IMR-90 (cell line): ENCODE results near the gene RIPK1. TPM values are rescaled to one million over a fixed set of nuclear protein-coding genes. Genes with fewer than 3 reads are reported as not detected.

Experiments
- ATAC-seq: fragments of 200-7000 bp; cut with Tn5 transposase; 2 replicates; pipeline ENCODE4 v1.9.1; 2020; ENCODE audit warnings: low read depth, mild to moderate bottlenecking, moderate library complexity
- BruUV-seq: library from RNA; stranded (reverse); fragments of 400-500 nt; replicated peaks from 2 replicates; lab custom pipeline; 2021; lab: Mats Ljungman, UMichigan
- CTCF ChIA-PET: fragments of 300-600 bp; formaldehyde crosslinking; extraction: SDS; loops from one replicate; lab custom pipeline; 2021; ENCODE audit warnings: antibody characterized with exemption; lab: Yijun Ruan, JAX
- POLR2A ChIA-PET: fragments of 300-600 bp; sonication (Branson Sonifier 250); formaldehyde crosslinking; loops from one replicate; lab custom pipeline; 2022; ENCODE audit warnings: antibody characterized with exemption; ENCODE audit not compliant: unreplicated experiment; lab: Charles Lee
- DNase-seq: peaks from one replicate; pipeline ENCODE4 v3.0.0; 2013
- H2AFZ ChIP-seq: replicated peaks from 2 replicates; pipeline ENCODE3; 2013; ENCODE audit warnings: low read length, mild to moderate bottlenecking; ENCODE audit not compliant: poor library complexity
- H2AK5ac ChIP-seq: 2 replicates; pipeline ENCODE4 v1.6.1; 2013; ENCODE audit warnings: low read depth, low read length, inconsistent platforms
- H2AK9ac ChIP-seq: replicated peaks from 2 replicates; pipeline ENCODE3; 2013; ENCODE audit warnings: mild to moderate bottlenecking, low read depth, low read length, moderate library complexity; ENCODE audit not compliant: poor library complexity
- H2BK120ac ChIP-seq: 2 replicates; pipeline ENCODE4 v1.6.1; 2013; ENCODE audit warnings: low read depth, low read length, inconsistent platforms
- H2BK15ac ChIP-seq: 3 replicates; pipeline ENCODE4 v1.6.1; 2013; ENCODE audit warnings: low read depth, low read length, inconsistent platforms
- H2BK20ac ChIP-seq: 2 replicates; pipeline ENCODE4 v1.6.1; 2013; ENCODE audit warnings: low read depth, mild to moderate bottlenecking, inconsistent platforms, low read length, moderate library complexity
- H2BK5ac ChIP-seq: 2 replicates; pipeline ENCODE4 v1.6.1; 2013; ENCODE audit warnings: mild to moderate bottlenecking, low read depth, low read length, inconsistent platforms; ENCODE audit not compliant: poor library complexity, severe bottlenecking
- H3K14ac ChIP-seq: replicated peaks from 2 replicates; pipeline ENCODE4 v1.6.1; 2013; ENCODE audit warnings: low read depth, low read length, inconsistent platforms
- H3K18ac ChIP-seq: 2 replicates; pipeline ENCODE4 v1.6.1; 2013; ENCODE audit warnings: low read depth, low read length, control low read depth
- H3K23ac ChIP-seq: 2 replicates; pipeline ENCODE4 v1.6.1; 2013; ENCODE audit warnings: low read depth, low read length, inconsistent platforms
- H3K27ac ChIP-seq: 2 replicates; pipeline ENCODE4 v1.5.1; 2013; ENCODE audit warnings: mild to moderate bottlenecking, control low read depth, low read length; ENCODE audit not compliant: insufficient read depth
- H3K27me3 ChIP-seq: 2 replicates; pipeline ENCODE4 v1.6.1; 2013; ENCODE audit warnings: low read length; ENCODE audit not compliant: control insufficient read depth, insufficient read depth
- H3K36me3 ChIP-seq: 2 replicates; pipeline ENCODE4 v1.6.1; 2013; ENCODE audit warnings: low read length, mixed read lengths; ENCODE audit not compliant: control insufficient read depth, insufficient read depth
- H3K4ac ChIP-seq: 2 replicates; pipeline ENCODE4 v1.6.1; 2013; ENCODE audit warnings: low read depth, low read length, inconsistent platforms
- H3K4me1 ChIP-seq: 2 replicates; pipeline ENCODE4 v1.6.1; 2013; ENCODE audit warnings: low read length, mixed read lengths; ENCODE audit not compliant: control insufficient read depth, insufficient read depth
- H3K4me2 ChIP-seq: 2 replicates; pipeline ENCODE4 v1.6.1; 2013; ENCODE audit warnings: low read depth, mild to moderate bottlenecking, control low read depth, low read length, moderate library complexity
- H3K4me3 ChIP-seq: 2 replicates; pipeline ENCODE4 v1.5.1; 2013; ENCODE audit warnings: low read depth, mild to moderate bottlenecking, control low read depth, low read length, moderate library complexity; ENCODE audit not compliant: insufficient read depth
- H3K56ac ChIP-seq: 2 replicates; pipeline ENCODE4 v1.6.1; 2013; ENCODE audit warnings: low read length, inconsistent platforms; ENCODE audit not compliant: insufficient read depth; ENCODE audit errors: extremely low read depth
- H3K79me1 ChIP-seq, 2 experiments: 2 replicates each; pipeline ENCODE4 v1.6.1; 2013; ENCODE audit warnings: low read length in 2 of 2, inconsistent platforms in 1 of 2, low read depth in 1 of 2
- H3K9ac ChIP-seq: 2 replicates; pipeline ENCODE4 v1.6.1; 2013; ENCODE audit warnings: low read depth, low read length, control low read depth
- H3K9me1 ChIP-seq: 2 replicates; pipeline ENCODE4 v1.6.1; 2013; ENCODE audit warnings: low read length, inconsistent platforms; ENCODE audit not compliant: insufficient read depth
- H3K9me3 ChIP-seq: 2 replicates; pipeline ENCODE4 v1.6.1; 2013; ENCODE audit warnings: low read length; ENCODE audit not compliant: control insufficient read depth, insufficient read depth
- H4K20me1 ChIP-seq: 2 replicates; pipeline ENCODE4 v1.6.1; 2013; ENCODE audit warnings: low read length, inconsistent platforms; ENCODE audit not compliant: insufficient read depth
- H4K5ac ChIP-seq: 2 replicates; pipeline ENCODE4 v1.6.1; 2013; ENCODE audit warnings: mild to moderate bottlenecking, low read depth, low read length, control low read depth
- H4K8ac ChIP-seq, 2 experiments: 2 replicates each; pipeline ENCODE4 v1.6.1; 2013; ENCODE audit warnings: low read depth in 2 of 2, low read length in 2 of 2, control low read depth in 1 of 2, inconsistent platforms in 1 of 2
- H4K91ac ChIP-seq: 2 replicates; pipeline ENCODE4 v1.6.1; 2013; ENCODE audit warnings: low read depth, low read length, inconsistent platforms; ENCODE audit not compliant: insufficient read depth
- CHD1 ChIP-seq: IDR thresholded peaks from 2 replicates; pipeline ENCODE4 v1.6.1; 2012; ENCODE audit warnings: low read depth, low read length, improper control_type of control experiment
- ELK1 ChIP-seq: fragments of 150-350 bp; IDR thresholded peaks from 2 replicates; pipeline ENCODE4 v1.6.1; 2016; ENCODE audit warnings: low read depth, mild to moderate bottlenecking, low read length, moderate library complexity, borderline replicate concordance
- FOS ChIP-seq: fragments of 150-350 bp; IDR thresholded peaks from 2 replicates; pipeline ENCODE4 v1.6.1; 2016; ENCODE audit warnings: low read depth, low read length
- NFE2L2 ChIP-seq: fragments of 150-350 bp; IDR thresholded peaks from 2 replicates; pipeline ENCODE4 v1.6.1; 2016; ENCODE audit warnings: low read depth, mild to moderate bottlenecking, low read length
- POLR2A ChIP-seq: IDR thresholded peaks from 2 replicates; pipeline ENCODE4 v1.6.1; 2012; ENCODE audit warnings: mild to moderate bottlenecking, low read depth, low read length
- RCOR1 ChIP-seq: IDR thresholded peaks from 2 replicates; pipeline ENCODE4 v1.6.1; 2012; ENCODE audit warnings: mild to moderate bottlenecking, low read length, improper control_type of control experiment; ENCODE audit not compliant: insufficient replicate concordance
- WGBS, 2 experiments: methylation state at CpG; one replicate each; pipeline versions ENCODE4 v1.1.5 to v1.1.7; 2013; ENCODE audit warnings: missing lambda C conversion rate in 2 of 2; ENCODE audit not compliant: insufficient read length in 1 of 2; ENCODE audit errors: extremely low coverage in 2 of 2; 5-methylcytosine and 5-hydroxymethylcytosine counted together
- dilution Hi-C: fragments of 300-500 bp; cut with HindIII; formaldehyde crosslinking; loops from one replicate; pipeline ENCODE4 v1.14.3; 2018; ENCODE audit warnings: low sequenced_read_pairs; ENCODE audit not compliant: unreplicated experiment
- in situ Hi-C: fragments of 300-500 bp; cut with MboI; formaldehyde crosslinking; loops from 3 replicates; pipeline ENCODE4 v1.14.3; 2019; ENCODE audit warnings: low sequenced_read_pairs, inconsistent platforms, mixed read lengths
- intact Hi-C: fragments of 100-400 bp; cut with micrococcal nuclease; formaldehyde crosslinking; loops from 2 replicates; pipeline ENCODE4 v1.10.0; 2022
- polyA plus RNA-seq, 3 experiments: library from polyadenylated mRNA; depleted of rRNA; stranded (reverse); fragments of >200 nt; gene quantifications; 2 replicates each; pipeline ENCODE4 v1.2.3, GENCODE V29; 2012; ENCODE audit warnings: low replicate concordance in 1 of 3
- total RNA-seq: library from RNA; depleted of rRNA; stranded (reverse); fragments of >200 nt; gene quantifications from 2 replicates; pipeline ENCODE4 v1.2.3, GENCODE V29; 2012

RIPK1 gene
- total and polyA plus RNA-seq, 2 of the 4 experiments (the other 2 are of a cell fraction), result 12.6 to 25.6 TPM

DNA sequence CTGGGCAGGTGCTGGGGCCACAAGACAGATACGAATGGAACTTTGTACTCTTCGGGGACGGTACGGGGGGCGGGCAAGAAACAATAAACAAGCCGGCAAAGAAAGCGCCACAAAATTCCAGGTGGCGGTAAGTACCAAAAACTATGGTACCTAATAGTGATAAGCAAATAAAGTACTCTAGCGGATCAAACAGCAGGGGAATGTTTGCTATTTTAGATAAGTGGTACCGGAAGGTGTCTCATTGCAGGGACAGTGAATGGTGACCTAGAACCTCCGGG is 15.1 kb upstream of the RIPK1 start:
- no peak overlapping the region for H3K18ac ChIP-seq
- H4K91ac ChIP-seq, result no peak overlapping the region
- dilution Hi-C loops, result no loop called here
- H4K20me1 ChIP-seq, result no peaks in the 10 kb centered on the region
- H2BK15ac ChIP-seq, result no peak overlapping the region
- H3K9me1 ChIP-seq, result peaks cover 3% of the 10 kb centered on the region; the same call in 1 of the 2 replicates
- WGBS, 2 experiments, result 56% methylated on average over 3 of the region's 11 CpGs; no CpG with 5 or more reads in 1 of the 2 experiments
- ChIA-PET POLR2A (interaction anchor here (0.6 to 1.0 kb wide), 2 partner anchors 15 to 53 kb away, joined by 3 to 6 read pairs; partner anchors contain the start of gene NQO2), CTCF (interaction anchor here (1.0 to 1.4 kb wide), 3 partner anchors 8 to 101 kb away, joined by 3 to 5 read pairs (median 3); no protein-coding TSS in a partner anchor)
- no peaks in the 10 kb centered on the region for H3K79me1 ChIP-seq
- no peaks in the 10 kb centered on the region for H3K4me1 ChIP-seq
- no peak overlapping the region for H3K4me3 ChIP-seq
- no peak overlapping the region for H3K56ac ChIP-seq
- H3K9ac ChIP-seq, result no peak overlapping the region; the same call in 1 of the 2 replicates
- H2AK9ac ChIP-seq, result peak overlapping the region; percentile 70
- no peak overlapping the region for H3K27ac ChIP-seq
- no TSS peak for BruUV-seq
- 0 out of 2 replicates have a peak overlapping the region, but pooled peaks have one; percentile 3 for H3K14ac ChIP-seq
- ATAC-seq (no peak), DNase-seq (no peak)
- in situ Hi-C loops, result loop anchor here (10.0 kb wide), 2 partner anchors 58 to 208 kb away; partner anchors contain the start of genes NQO2 and SERPINB1
- no peak overlapping the region for H2AK5ac ChIP-seq
- H3K4ac ChIP-seq, result no peak overlapping the region; the same call in 1 of the 2 replicates
- no peaks in the 10 kb centered on the region for H3K36me3 ChIP-seq
- intact Hi-C loops, result loop anchor here (1.0 kb wide), 1 partner anchor 54 kb away; the partner anchor contains the start of gene NQO2
- H4K8ac ChIP-seq, result peak overlapping the region; percentile 79
- TF ChIP-seq FOS, result no peak
- no peak for TF ChIP-seq RCOR1
- no peak for TF ChIP-seq CHD1
- no peak for TF ChIP-seq NFE2L2
- TF ChIP-seq POLR2A, result no peak
- no peak for TF ChIP-seq ELK1
- H2AFZ ChIP-seq, result peak overlapping the region; percentile 98
- no peak overlapping the region for H2BK20ac ChIP-seq
- peak overlapping the region; percentile 91 for H3K4me2 ChIP-seq
- H3K23ac ChIP-seq, result no peak overlapping the region
- no peak overlapping the region for H4K5ac ChIP-seq
- H3K9me3 ChIP-seq, result no peaks in the 10 kb centered on the region
- H2BK120ac ChIP-seq, result no peak overlapping the region
- peaks cover 10% of the 10 kb centered on the region; the same call in 1 of the 2 replicates for H3K27me3 ChIP-seq
- no peak overlapping the region for H2BK5ac ChIP-seq
